ENCODE measurements around the gene TM4SF20. TPM values are rescaled to one million over a fixed set of nuclear protein-coding genes. Genes with fewer than 3 reads are reported as not detected.
"Not testable (repeated sequence)": the region's sequence is repeated elsewhere in the genome, so short reads cannot be mapped to it uniquely, and the experiment has no call there.

TM4SF20 gene
- total RNA-seq, 1 donor from 2014 or later, result not detected

DNA sequence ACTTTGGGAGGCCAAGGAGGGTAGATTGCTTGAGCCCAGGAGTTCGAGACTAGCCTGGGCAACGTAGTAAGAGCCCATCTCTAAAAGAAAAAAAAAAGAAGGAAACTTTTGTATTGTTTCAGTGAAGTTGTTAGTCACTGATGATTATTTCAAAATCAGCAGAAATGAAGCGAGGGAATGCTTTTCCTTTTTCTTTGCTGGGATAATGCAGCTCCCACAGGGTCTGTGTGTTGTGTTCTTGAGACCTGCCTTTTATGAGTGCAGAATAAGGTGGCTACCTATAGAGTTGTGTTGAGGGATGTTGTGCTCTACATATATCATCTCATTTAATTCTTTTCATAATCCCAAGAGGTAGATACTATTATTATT lies 11.7 kb downstream of the TM4SF20 start:
- no peak for DNase-seq

- DNase-seq, result no peak
These were observed 12.2 kb downstream of the TM4SF20 start for GRCh38 chr2:227366769-227367426.

DNA sequence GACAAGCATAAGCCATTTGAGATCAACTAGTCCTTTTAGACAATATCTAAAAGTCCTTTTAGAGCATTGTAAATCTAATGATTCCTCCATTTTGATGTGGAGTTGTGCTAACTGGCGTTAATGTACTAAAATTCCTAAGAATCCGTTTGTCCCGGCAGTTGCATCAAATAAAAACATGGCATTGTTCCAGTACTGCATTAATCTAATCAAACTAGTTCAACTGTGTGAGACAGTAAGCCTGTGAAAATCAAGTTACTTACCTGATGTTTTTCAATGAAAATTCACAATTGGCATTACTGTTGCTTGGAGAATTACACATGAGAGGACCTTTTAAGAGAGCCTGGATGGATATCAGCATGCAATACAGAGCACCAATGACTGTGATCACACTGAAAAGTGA lies 13.3 kb downstream of the TM4SF20 start:
- DNase-seq, result no peak

DNA sequence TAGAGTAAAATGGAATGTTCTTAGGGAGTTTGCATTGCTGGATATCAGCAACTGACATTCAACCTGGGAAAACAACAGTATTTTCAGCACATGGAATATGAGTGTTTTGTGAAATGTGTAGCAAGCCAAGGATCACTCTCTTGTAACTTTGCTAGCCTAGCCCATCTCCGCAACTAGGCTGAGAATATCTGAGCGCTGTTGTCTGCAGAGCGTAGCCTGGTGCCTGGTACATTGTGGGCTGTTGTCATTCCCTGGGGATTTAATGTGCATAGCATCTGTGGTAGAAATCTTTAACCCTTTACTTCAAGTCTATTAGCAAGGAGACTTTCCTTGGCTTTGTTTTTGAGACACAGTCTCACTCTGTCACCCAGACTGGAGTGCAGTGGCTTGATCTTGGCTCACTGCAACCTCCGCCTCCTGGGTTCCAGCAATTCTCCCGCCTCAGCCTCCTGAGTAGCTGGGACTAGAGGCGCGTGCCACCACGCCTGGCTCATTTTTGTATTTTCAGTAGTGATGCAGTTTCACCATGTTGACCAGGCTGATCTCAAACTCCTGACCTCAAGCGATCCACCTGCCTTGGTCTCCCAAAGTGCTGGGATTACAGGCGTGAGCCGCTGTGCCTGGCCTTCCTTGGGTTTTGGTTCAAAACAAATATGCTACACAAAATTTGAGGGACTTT lies 14.4 kb downstream of the TM4SF20 start:
- not testable (repeated sequence) for DNase-seq

DNA sequence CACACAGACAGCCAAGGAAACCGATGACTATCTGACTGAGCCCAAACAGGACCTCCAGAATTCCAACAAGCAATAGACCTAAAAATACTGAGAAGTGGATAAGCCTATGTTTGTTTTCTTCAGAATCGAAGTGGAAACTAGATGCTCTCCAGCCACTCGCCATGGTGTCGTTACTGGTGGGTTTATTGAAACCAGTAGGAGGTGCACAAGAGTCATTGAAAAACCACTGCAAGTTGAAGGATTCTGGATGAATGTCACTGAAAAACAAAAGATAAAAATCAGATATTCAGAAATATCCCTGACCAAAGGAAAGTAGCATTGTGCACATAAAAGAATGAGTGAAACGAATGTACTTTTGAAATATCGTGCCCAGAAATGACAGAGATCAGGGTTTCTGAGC lies 15.3 kb downstream of the TM4SF20 start:
- DNase-seq, result no peak

GRCh38 chr2:227360351-227360750 lies 18.8 kb downstream of the TM4SF20 start:
- no peak for DNase-seq

DNA sequence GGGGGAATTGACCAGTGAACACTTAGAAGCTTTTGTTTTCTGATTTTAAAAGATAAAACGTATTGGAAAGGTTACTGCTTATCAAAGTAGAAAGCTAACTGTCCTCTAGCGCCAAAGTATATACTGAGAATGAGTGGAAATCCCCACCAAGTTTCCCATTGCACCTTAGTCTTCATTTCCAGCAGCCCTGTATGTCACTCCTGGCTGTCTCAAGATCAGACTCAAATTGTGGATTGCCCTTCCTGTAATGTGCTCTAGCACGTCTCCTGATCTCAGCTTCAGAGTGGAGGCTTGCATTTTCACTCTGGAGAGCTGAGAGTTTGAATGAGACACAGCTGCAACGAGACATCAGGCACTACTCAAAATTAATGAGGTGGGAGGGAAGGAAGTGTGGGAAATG lies 27.5 kb downstream of the TM4SF20 start:
- no peak for DNase-seq

- DNase-seq, result no peak
These were observed 29.0 kb downstream of the TM4SF20 start for GRCh38 chr2:227349989-227350612.

DNA sequence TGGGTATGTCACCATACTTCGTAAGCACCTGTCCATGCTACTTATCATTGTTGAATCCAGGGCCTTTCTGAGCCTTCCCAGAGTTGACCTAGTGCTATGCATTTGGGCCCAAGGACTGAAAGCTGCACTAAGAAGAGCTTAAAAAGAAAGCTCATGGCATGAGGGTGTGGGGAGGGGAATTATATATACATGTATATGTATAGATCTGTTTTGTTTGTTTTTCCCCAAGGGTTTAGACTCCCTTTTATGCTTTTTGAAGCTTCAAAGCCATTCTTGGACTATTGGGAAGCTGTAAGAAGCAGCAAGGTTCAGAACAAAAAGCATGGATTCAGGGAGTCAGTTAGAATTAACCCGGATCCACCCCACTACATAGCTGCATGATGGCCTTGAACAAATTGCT lies 30.8 kb downstream of the TM4SF20 start:
- no peak for DNase-seq

- no peak for DNase-seq
These were observed 32.0 kb downstream of the TM4SF20 start for GRCh38 chr2:227347117-227347516.

- DNase-seq, result no peak
These were observed 34.9 kb downstream of the TM4SF20 start for GRCh38 chr2:227344231-227344630.

DNA sequence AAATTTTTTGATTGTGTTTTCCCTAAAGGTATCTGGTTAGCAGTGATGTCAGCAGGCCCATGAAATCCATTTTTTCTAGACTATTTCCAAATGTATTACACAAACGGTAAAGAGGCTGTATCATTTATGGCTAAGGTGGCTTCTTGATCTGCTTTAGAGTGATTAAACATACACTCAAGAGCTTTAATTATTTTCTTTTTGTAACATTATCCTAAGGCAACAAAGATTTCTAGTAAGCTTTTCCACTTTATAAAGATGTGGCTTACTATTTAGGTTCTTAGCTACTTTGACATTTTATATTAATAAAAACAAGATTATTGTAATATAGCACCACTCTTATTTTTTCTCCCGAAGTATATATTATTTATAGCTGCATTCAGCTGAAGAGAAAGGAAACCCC lies 37.6 kb downstream of the TM4SF20 start:
- no peak for DNase-seq

DNA sequence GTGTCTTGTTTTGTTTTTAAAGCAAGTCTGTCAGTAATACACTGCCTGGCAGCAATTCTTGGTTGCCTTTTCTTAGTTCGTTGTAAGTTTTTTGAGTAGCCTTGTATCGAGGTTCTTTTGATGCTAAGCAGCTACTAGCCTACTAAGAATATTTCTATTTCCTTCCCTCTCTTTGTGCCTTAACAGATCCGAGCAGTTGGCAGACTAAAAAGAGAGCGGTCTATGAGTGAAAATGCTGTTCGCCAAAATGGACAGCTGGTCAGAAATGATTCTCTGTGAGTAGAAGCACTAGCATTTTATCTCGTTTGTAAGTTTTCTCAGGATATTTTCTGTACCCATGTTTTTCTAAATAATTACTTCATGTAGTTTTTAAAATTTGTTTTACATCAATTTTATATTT lies 39.0 kb downstream of the TM4SF20 start:
- no peak for DNase-seq

DNA sequence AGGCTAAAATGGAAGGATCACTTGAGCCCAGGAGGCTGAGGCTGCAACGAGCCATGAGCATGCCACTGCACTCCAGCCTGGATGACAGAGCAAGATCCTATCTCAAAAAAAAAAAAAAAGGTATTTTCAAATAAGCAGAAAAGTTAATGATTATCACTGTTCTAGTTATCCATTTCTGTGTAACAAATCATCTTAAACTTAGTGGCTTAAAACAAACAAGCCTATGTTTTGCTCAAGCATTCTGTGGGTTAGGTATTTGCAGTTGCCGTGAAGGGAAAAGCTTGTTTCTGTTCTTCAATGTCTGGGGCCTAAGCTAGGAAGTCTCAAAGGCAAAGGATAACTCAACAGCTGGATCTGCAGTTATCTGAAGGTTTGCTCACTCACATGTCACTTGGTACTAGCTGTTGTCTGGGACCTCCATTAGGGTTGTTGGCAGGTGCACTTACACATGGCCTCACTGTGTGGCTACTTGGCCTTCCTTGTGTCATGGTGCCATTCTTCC lies 40.0 kb downstream of the TM4SF20 start:
- DNase-seq, result no peak

DNA sequence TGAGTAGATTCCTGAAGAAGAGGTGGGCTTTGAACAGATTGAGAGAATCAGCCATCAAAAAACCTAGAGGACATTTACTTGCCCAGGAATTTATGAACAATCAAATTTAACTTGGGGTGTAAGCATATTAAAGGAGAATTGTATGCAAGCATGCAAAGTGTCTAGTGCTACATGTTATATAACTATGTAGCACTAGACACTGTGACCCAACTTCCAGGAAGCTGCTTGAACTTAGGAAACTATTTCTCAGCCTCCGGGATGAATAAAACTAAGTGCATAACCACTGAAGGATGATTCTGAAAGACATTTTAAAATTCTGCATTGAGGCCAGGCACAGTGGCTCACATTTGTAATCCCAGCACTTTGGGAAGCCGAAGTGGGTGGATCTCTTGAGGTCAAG lies 41.7 kb downstream of the TM4SF20 start:
- DNase-seq, result no peak

GRCh38 chr2:227335713-227336112 lies 43.4 kb downstream of the TM4SF20 start:
- DNase-seq, result no peak

GRCh38 chr2:227326783-227327182 lies 52.3 kb downstream of the TM4SF20 start:
- DNase-seq, result no peak

- DNase-seq, result peak; percentile 40
These were observed 53.3 kb downstream of the TM4SF20 start for GRCh38 chr2:227325839-227326195.

GRCh38 chr2:227324995-227325838 lies 53.9 kb downstream of the TM4SF20 start, which contains the start of gene MFF:
Gene MFF, plus strand, starts transcription at chr2:227325251. Its CDS starts 5,415 bp downstream, at chr2:227330666.
- peak; percentile 88 for DNase-seq

DNA sequence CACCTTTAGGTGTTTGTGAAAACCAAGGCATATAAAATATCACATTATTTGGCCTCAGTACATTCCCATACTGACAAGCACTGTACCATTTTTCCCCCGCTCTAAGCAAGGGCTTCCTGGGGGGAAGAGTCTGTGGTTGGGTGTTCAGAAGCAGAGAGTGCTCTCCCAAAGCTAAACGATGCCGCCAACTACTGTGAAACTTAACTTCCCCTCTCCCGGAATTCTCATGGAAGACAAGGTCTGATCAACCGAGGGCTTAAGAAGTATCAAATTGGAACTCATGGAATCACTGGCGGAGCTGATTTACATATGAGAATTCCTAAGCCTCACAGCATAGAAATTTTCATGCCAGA lies 54.5 kb downstream of the TM4SF20 start:
- DNase-seq, result peak; percentile 21

DNA sequence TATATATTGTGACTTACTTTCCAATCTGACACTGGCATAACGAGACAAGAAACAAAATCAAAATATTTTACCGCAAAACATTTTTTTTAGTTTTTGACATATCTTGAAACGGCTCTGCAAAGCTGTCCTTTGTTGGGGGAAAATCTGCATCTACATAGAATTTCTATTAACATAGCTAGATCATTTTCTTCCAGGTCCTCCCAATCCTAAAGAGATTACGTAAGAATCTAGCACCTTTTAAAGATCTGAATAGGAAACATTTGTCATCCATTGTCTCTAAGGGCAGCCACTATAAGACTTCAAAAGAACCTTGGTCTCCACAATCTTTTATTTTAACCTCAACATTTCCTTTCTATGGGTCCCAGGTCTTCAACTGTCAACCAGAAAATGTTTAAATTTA lies 55.3 kb downstream of the TM4SF20 start:
- DNase-seq, result no peak

DNA sequence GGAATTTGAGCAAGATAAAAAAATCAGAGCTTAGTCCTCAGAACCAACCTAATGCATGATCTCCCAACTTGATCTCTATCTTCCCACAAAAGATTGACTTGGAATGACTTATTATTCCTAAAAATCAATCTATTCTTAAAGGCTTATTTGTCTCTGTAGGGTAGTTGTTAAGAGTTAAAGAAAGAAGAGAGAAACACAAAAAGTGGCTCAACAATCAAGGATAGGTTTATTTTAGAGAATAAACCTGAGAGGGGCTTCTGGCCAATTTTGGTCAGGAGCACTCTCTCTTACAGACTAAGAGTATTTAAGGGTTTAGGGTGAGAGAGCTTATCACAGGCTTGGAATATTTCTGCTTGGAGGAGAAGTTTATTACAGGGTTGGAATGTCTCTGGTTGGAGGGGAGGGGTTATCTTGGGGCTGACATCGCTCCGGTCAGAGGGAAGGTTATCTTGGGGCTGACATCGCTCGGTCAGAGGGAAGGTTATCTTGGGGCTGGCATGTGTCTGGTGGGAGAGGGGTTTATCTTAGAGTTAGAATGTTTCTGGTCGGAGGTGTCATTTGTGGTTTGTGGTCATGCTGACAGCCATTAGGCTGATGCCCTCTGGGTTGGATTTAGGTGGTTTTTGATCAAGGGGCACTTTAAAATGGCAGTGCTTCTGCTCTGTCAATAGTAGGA lies 56.4 kb downstream of the TM4SF20 start:
- DNase-seq, result no peak

All from occipital lobe (tissue), 2 donors.